Measurements from ENCODE around the gene UNC13B. TPM values are rescaled to one million over a fixed set of nuclear protein-coding genes. Genes with fewer than 3 reads are reported as not detected.

UNC13B gene
- total and polyA plus RNA-seq, 2 of the 13 experiments (the other 11 are each of a cell fraction or from before 2014, with no cell fraction given) = 14.0 to 18.3 TPM

GRCh38 chr9:35335164-35335563 lies 173.4 kb downstream of the UNC13B start:
- no peak for ATAC-seq
- in situ Hi-C loops (cut with HindIII; ENCODE audit: extremely low pct_ligation_motif_present, low pct_unique_long_range_greater_than_20kb) = no loop called here
- POLR2A ChIA-PET = no interaction called here
- Histone ChIP-seq H3K79me2 (ENCODE audit: insufficient read depth, low read length) (no peaks in the 10 kb centered on the region), H3K36me3 (replicated peaks in 1 of 2; ENCODE audit: control insufficient read depth in 1 of 2, insufficient read depth in 2 of 2, low read length in 2 of 2) (no peaks in the 10 kb centered on the region; a peak in 1 of 5 replicates), H4K20me1 (ENCODE audit: insufficient read depth, low read length) (no peaks in the 10 kb centered on the region), H3K27ac (ENCODE audit: extremely low read length, insufficient read depth, low read length) (no peak overlapping the region), H3K4me1 (ENCODE audit: insufficient read depth, low read length) (no peaks in the 10 kb centered on the region), H3K4me3 (replicated peaks in 1 of 3; ENCODE audit: insufficient read depth in 1 of 3, low read depth in 2 of 3, low read length in 3 of 3) (no peak overlapping the region), H3K9me3 (ENCODE audit: low read length) (no peaks in the 10 kb centered on the region), H3K4me2 (ENCODE audit: low read depth, low read length) (no peak overlapping the region), H3K9ac (ENCODE audit: insufficient read depth, low read depth, low read length) (no peak overlapping the region), H3K27me3 (ENCODE audit: control insufficient read depth in 1 of 2, insufficient read depth in 2 of 2, low read length in 2 of 2) (no peaks in the 10 kb centered on the region), H2AFZ (ENCODE audit: low read length) (no peak overlapping the region)
- CTCF ChIA-PET (ENCODE audit: low intra/inter-chr PET ratio, low total read pairs) = no interaction called here
- no TSS peak for BruUV-seq (replicated peaks)
- intact Hi-C loops (cut with micrococcal nuclease; ENCODE audit: unreplicated experiment) = no loop called here
- TF ChIP-seq ZC3H4 (CRISPR knock-in tag; IDR thresholded peaks at IDR 0.05; ENCODE audit: borderline replicate concordance) (no peak), AKNA (CRISPR knock-in tag; IDR thresholded peaks at IDR 0.05; ENCODE audit: borderline replicate concordance) (no peak), SOX6 (IDR thresholded peaks at IDR 0.05) (no peak), SOX6 (CRISPR knock-in tag; IDR thresholded peaks at IDR 0.05) (no peak), ZNF329 (CRISPR knock-in tag; IDR thresholded peaks at IDR 0.05; ENCODE audit: low read depth) (no peak)
- no peak for DNase-seq (ENCODE audit: low spot score)
- FAIRE-seq = no peak
